ENCODE results near the gene BICDL2. TPM values are rescaled to one million over a fixed set of nuclear protein-coding genes. Genes with fewer than 3 reads are reported as not detected.
"Not testable (repeated sequence)": the region's sequence is repeated elsewhere in the genome, so short reads cannot be mapped to it uniquely, and the experiment has no call there.

BICDL2 gene, protein sequence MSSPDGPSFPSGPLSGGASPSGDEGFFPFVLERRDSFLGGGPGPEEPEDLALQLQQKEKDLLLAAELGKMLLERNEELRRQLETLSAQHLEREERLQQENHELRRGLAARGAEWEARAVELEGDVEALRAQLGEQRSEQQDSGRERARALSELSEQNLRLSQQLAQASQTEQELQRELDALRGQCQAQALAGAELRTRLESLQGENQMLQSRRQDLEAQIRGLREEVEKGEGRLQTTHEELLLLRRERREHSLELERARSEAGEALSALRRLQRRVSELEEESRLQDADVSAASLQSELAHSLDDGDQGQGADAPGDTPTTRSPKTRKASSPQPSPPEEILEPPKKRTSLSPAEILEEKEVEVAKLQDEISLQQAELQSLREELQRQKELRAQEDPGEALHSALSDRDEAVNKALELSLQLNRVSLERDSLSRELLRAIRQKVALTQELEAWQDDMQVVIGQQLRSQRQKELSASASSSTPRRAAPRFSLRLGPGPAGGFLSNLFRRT
- total RNA-seq (not detected), polyA plus RNA-seq (not detected)

DNA sequence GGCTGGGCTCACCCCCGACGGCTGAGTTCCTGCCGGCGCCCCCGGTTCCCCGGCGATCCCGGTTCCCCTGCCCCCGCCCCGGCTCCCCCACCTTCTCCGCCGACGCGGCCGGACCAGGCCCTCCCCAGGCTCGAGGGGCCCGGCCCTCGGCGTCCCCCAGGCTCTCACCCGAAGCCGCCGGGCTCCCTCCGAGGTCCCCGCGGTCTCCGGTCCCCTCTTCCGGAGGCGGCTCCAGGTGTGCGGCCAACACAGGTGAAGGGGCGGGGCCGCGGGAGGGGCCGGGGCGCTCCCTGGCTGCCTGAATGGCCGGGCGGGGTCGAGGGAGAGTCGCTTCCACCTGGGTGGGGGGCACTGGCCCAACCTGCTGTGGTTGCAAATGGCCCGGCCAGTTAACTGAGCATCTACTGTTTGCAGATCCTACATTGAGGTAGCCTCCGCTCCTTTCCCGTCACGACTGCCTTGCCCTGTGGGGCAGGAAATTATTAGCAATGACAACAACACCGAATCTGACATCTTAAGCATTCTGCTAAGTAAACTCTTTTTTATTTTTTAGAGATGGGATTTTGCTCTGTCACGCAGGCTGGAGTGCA, at the start of gene BICDL2:
BICDL2 (minus strand) TSS at position 219 of the 590 bp plus-strand sequence. CDS start 1,448 bp downstream, outside the sequence.
- DNase-seq: no peak
- Mint-ChIP-seq H3K27ac (peak within 1 kb of the TSS in 1 of 7 donors; percentile 30), H3K36me3 (no peaks in the 10 kb centered on the region), H3K4me3 (peak within 1 kb of the TSS; percentile 31 to 81 (median 67)), H3K27me3 (peaks cover 46 to 48% of the 10 kb centered on the region in 2 donors), H3K9me3 (peaks cover 0 to 1% (median 0%) of the 10 kb centered on the region in 8 donors), H3K4me1 (peaks cover 4 to 12% (median 9%) of the 10 kb centered on the region in 4 donors)
- H3K27me3 ChIP-seq (ENCODE audit: insufficient read depth, low read length): peaks cover 48% of the 10 kb centered on the region
- H3K27ac ChIP-seq (ENCODE audit: low read depth, low read length): no peak within 1 kb of the TSS
- no peak within 1 kb of the TSS for H3K4me3 ChIP-seq (ENCODE audit: low read length in 2 of 2)
- H3K36me3 ChIP-seq (ENCODE audit: insufficient read depth, low read length): no peaks in the 10 kb centered on the region
- intact Hi-C loops (cut with micrococcal nuclease): no loop called here
- POLR2A ChIA-PET (ENCODE audit: partially characterized antibody): interaction anchor here (1.2 to 3.8 kb wide), 2 partner anchors 12 to 18 kb away, joined by 3 to 14 read pairs; no protein-coding TSS in a partner anchor
- H3K9me3 ChIP-seq (ENCODE audit: control insufficient read depth in 1 of 2, low read length in 2 of 2): no peaks in the 10 kb centered on the region
- CTCF ChIA-PET (ENCODE audit: partially characterized antibody): interaction anchor here (1.3 to 2.9 kb wide), 2 partner anchors 9 to 12 kb away, joined by 7 to 10 read pairs; no protein-coding TSS in a partner anchor
- H3K4me1 ChIP-seq (ENCODE audit: insufficient read depth, low read length): peaks cover 8% of the 10 kb centered on the region

DNA sequence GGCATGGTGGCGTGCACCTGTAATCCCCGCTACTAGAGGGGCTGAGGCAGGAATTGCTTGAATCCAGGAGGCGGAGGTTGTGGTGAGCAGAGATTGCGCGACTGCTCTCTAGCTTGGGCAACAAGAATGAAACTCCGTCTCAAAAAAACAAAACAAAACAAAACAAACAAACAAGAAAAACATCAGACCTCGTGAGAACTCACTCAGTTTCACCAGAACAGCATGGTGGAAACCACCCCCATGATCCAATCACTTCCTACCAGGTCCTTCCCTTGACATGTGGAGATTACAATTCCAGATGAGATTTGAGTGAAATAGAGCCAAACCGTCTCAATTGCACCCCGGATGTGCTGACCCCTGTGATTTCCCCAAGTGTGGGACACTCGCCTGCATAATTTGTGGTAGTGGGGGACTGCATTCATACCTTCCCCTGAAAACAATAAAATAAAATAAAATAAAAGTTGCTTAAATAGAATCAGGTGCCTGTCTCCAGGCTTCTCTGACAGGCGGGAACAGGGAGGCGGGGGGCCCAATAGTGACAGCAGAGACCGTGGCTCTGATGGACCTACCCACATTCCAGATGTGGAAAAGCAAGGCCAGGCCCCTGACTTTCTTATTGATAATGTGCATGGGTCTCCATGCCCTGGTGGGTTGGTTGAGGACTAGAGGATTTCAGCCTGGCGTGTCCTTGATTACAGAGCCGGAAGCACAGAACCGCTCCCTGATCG, 49.3 kb upstream of the BICDL2 start:
- peaks cover 0 to under 1% (median 0%) of the 10 kb centered on the region in 8 donors for H3K9me3 Mint-ChIP-seq
- peak overlapping the region in 4 of 7 donors; percentile 27 to 89 (median 74) for H3K27ac Mint-ChIP-seq
- H3K4me3 ChIP-seq (ENCODE audit: low read length in 2 of 2): no peak overlapping the region
- ChIA-PET CTCF (ENCODE audit: partially characterized antibody) (interaction anchor here (1.0 to 3.4 kb wide), 3 partner anchors 11 to 43 kb away, joined by 4 to 21 read pairs (median 6); no protein-coding TSS in a partner anchor), POLR2A (ENCODE audit: partially characterized antibody) (interaction anchor here (2.0 to 5.2 kb wide), 2 partner anchors 10 to 27 kb away, joined by 16 to 75 read pairs; no protein-coding TSS in a partner anchor)
- peaks cover 0 to 2% of the 10 kb centered on the region in 2 donors for H3K36me3 Mint-ChIP-seq
- H3K27ac ChIP-seq (ENCODE audit: low read depth, low read length): no peak overlapping the region
- peaks cover 25 to 71% (median 38%) of the 10 kb centered on the region in 4 donors for H3K4me1 Mint-ChIP-seq
- intact Hi-C loops (cut with micrococcal nuclease): no loop called here
- H3K9me3 ChIP-seq (ENCODE audit: control insufficient read depth in 1 of 2, low read length in 2 of 2): no peaks in the 10 kb centered on the region
- no peaks in the 10 kb centered on the region for H3K27me3 ChIP-seq (ENCODE audit: insufficient read depth, low read length)
- no peak for DNase-seq
- no peaks in the 10 kb centered on the region for H3K27me3 Mint-ChIP-seq
- peaks cover 37% of the 10 kb centered on the region for H3K4me1 ChIP-seq (ENCODE audit: insufficient read depth, low read length)
- H3K36me3 ChIP-seq (ENCODE audit: insufficient read depth, low read length): no peaks in the 10 kb centered on the region
- H3K4me3 Mint-ChIP-seq: peak overlapping the region in 7 of 8 donors; percentile 61 to 81 (median 73)

DNA sequence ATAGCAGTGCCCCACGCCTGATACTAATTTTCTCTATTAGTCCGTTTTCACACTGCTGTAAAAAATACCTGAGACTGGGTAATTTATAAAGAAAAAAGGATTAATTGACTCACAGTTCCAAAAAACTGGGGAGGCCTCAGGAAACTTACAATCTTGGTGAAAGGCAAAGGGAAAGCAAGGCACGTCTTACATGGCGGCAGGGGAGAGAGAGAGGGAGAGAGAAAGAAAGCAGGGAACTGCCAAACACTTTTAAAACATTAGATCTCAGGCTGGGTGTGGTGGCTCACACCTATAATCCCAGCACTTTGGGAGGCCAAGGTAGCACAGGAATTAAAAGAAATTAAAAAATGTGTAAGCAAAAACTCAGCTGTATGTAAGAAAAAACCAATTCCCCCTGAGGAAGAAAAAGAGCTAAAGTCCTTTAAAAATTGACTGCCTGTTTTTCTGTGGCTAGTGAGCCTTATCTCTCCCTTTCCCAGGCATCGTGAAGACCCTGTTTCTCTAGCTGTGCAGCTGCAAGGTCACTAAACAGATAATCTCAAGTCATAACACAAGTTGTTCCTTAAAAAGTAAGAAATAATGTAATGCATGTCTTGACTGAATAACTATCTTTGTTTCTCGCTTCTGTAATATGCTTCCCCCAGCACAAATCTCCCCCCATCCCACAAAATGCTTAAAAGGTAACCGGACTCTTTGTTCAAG, 48.4 kb upstream of the BICDL2 start:
- no peak for DNase-seq
- intact Hi-C loops (cut with micrococcal nuclease): no loop called here
- Histone ChIP-seq H3K36me3 (ENCODE audit: insufficient read depth, low read length) (no peaks in the 10 kb centered on the region), H3K9me3 (ENCODE audit: control insufficient read depth in 1 of 2, low read length in 2 of 2) (no peaks in the 10 kb centered on the region), H3K27ac (ENCODE audit: low read depth, low read length) (no peak overlapping the region), H3K27me3 (ENCODE audit: insufficient read depth, low read length) (no peaks in the 10 kb centered on the region), H3K4me3 (ENCODE audit: low read length in 2 of 2) (no peak overlapping the region), H3K4me1 (ENCODE audit: insufficient read depth, low read length) (peaks cover 38% of the 10 kb centered on the region)
- ChIA-PET CTCF (ENCODE audit: partially characterized antibody) (interaction anchor here (1.0 to 1.1 kb wide), 3 partner anchors 10 to 26 kb away, joined by 3 to 6 read pairs (median 4); no protein-coding TSS in a partner anchor), POLR2A (ENCODE audit: partially characterized antibody) (interaction anchor here (5.2 kb wide), 1 partner anchor 9 kb away, joined by 75 read pairs; no protein-coding TSS in a partner anchor)
- H3K27me3 Mint-ChIP-seq: no peaks in the 10 kb centered on the region
- peaks cover 29 to 72% (median 43%) of the 10 kb centered on the region in 4 donors for H3K4me1 Mint-ChIP-seq
- H3K4me3 Mint-ChIP-seq: peak overlapping the region in 7 of 8 donors; percentile 41 to 76 (median 69)
- peaks cover 3 to 5% of the 10 kb centered on the region in 2 donors for H3K36me3 Mint-ChIP-seq
- H3K9me3 Mint-ChIP-seq: peaks cover 0 to 4% (median 0%) of the 10 kb centered on the region in 8 donors
- H3K27ac Mint-ChIP-seq: peak overlapping the region in 5 of 7 donors; percentile 48 to 89 (median 69)

DNA sequence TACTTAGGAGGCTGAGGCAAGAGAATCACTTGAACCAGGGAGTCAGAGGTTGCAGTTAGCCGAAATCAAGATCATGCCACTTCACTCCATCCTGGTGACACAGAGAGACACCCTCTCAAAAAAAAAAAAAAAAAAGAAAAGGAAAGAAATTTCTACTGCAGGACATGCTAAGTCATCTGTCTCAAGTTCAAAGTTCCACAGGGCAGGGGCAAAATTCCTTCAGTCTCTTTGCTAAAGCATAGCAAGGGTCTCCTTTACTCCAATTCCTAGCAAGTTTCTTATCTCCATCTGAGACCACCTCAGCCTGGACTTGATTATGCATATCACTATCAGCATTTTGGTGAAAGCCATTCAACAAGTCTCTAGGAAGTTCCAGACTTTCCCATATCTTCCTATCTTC, 47.7 kb upstream of the BICDL2 start:
- intact Hi-C loops (cut with micrococcal nuclease): no loop called here
- CTCF ChIA-PET (ENCODE audit: partially characterized antibody): interaction anchor here (0.7 to 1.5 kb wide), 5 partner anchors 9 to 45 kb away, joined by 3 to 4 read pairs (median 3); no protein-coding TSS in a partner anchor
- Histone ChIP-seq H3K36me3 (ENCODE audit: insufficient read depth, low read length) (no peaks in the 10 kb centered on the region), H3K27ac (ENCODE audit: low read depth, low read length) (no peak overlapping the region), H3K4me3 (ENCODE audit: low read length in 2 of 2) (no peak overlapping the region), H3K27me3 (ENCODE audit: insufficient read depth, low read length) (no peaks in the 10 kb centered on the region), H3K4me1 (ENCODE audit: insufficient read depth, low read length) (peaks cover 45% of the 10 kb centered on the region), H3K9me3 (ENCODE audit: control insufficient read depth in 1 of 2, low read length in 2 of 2) (no peaks in the 10 kb centered on the region)
- H3K27me3 Mint-ChIP-seq: no peaks in the 10 kb centered on the region
- peak overlapping the region in 4 of 7 donors; percentile 42 to 86 (median 62) for H3K27ac Mint-ChIP-seq
- POLR2A ChIA-PET (ENCODE audit: partially characterized antibody): no interaction called here
- DNase-seq: no peak
- H3K9me3 Mint-ChIP-seq: peaks cover 0 to 4% (median 0%) of the 10 kb centered on the region in 8 donors
- peaks cover 34 to 78% (median 49%) of the 10 kb centered on the region in 4 donors for H3K4me1 Mint-ChIP-seq
- peak overlapping the region in 2 of 8 donors; percentile 12 to 45 for H3K4me3 Mint-ChIP-seq
- peaks cover 3 to 5% of the 10 kb centered on the region in 2 donors for H3K36me3 Mint-ChIP-seq

DNA sequence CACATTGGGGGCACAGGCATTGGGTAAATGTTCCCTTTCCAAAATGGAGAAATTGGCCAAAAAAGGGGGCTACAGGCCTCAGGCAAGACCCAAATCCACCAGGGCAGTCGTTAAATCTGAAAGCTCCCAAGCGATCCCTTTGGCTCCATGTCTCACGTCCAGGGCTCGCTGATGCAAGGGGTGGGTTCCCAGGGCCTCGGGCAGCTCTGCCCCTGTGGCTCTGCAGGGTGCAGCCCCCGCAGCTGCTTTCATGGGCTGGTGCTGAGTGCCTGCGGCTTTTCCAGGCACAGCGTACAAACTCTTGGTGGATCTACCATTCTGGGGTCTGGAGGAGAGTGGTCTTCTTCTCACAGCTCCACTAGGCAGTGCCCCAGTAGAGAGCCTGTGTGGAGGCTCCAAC, 46.7 kb upstream of the BICDL2 start:
- H3K27ac Mint-ChIP-seq: peak overlapping the region in 2 of 7 donors; percentile 74 to 90
- H3K4me1 ChIP-seq (ENCODE audit: insufficient read depth, low read length): peaks cover 55% of the 10 kb centered on the region
- H3K4me3 Mint-ChIP-seq: not testable (repeated sequence)

DNA sequence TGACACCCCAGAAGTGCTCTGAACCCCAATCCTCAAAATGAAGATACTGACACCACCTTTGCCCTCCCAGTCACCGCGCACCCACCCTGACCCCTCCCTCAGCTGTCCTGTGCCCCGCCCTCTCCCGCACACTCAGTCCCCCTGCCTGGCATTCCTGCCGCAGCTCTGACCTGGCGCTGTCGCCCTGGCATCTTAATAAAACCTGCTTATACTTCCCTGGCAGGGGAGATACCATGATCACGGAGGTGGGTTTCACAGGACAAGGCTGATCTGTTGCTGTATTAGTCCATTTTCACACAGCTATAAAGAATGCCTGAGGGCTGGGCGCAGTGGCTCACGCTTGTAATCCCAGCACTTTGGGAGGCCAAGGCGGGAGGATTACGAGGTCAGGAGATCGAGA, 45.2 kb upstream of the BICDL2 start:
- not testable (repeated sequence) for H3K27me3 Mint-ChIP-seq
- POLR2A ChIA-PET (ENCODE audit: partially characterized antibody): interaction anchor here (0.9 to 11.4 kb wide), 2 partner anchors 14 to 15 kb away, joined by 3 to 217 read pairs; partner anchors contain the start of gene IL32

More for the DNA sequence above, 46.7 kb upstream of the BICDL2 start:
- ChIA-PET CTCF (ENCODE audit: partially characterized antibody) (interaction anchor here (1.0 to 1.5 kb wide), 2 partner anchors 10 to 18 kb away, joined by 3 to 5 read pairs; no protein-coding TSS in a partner anchor), POLR2A (ENCODE audit: partially characterized antibody) (interaction anchor here (1.2 to 1.7 kb wide), 2 partner anchors 9 to 12 kb away, joined by 3 to 4 read pairs; no protein-coding TSS in a partner anchor)
- H3K9me3 ChIP-seq (ENCODE audit: control insufficient read depth in 1 of 2, low read length in 2 of 2); H3K27me3 ChIP-seq (ENCODE audit: insufficient read depth, low read length); H3K27me3 Mint-ChIP-seq; H3K36me3 ChIP-seq (ENCODE audit: insufficient read depth, low read length); intact Hi-C loops (cut with micrococcal nuclease); H3K9me3 Mint-ChIP-seq; DNase-seq; H3K27ac ChIP-seq (ENCODE audit: low read depth, low read length); H3K36me3 Mint-ChIP-seq; H3K4me3 ChIP-seq (ENCODE audit: low read length in 2 of 2): not testable (repeated sequence)
- H3K4me1 Mint-ChIP-seq: peaks cover 38 to 86% (median 56%) of the 10 kb centered on the region in 4 donors

More for the DNA sequence above, 45.2 kb upstream of the BICDL2 start:
- H3K9me3 ChIP-seq (ENCODE audit: control insufficient read depth in 1 of 2, low read length in 2 of 2); intact Hi-C loops (cut with micrococcal nuclease); H3K9me3 Mint-ChIP-seq; H3K27me3 ChIP-seq (ENCODE audit: insufficient read depth, low read length); H3K27ac ChIP-seq (ENCODE audit: low read depth, low read length); H3K4me3 ChIP-seq (ENCODE audit: low read length in 2 of 2); CTCF ChIA-PET (ENCODE audit: partially characterized antibody); H3K36me3 ChIP-seq (ENCODE audit: insufficient read depth, low read length); DNase-seq: not testable (repeated sequence)
- peaks cover 39 to 87% (median 60%) of the 10 kb centered on the region in 4 donors for H3K4me1 Mint-ChIP-seq
- H3K27ac Mint-ChIP-seq: peak overlapping the region in 2 of 7 donors; percentile 68 to 84
- peak overlapping the region in 1 of 8 donors; percentile 20 for H3K4me3 Mint-ChIP-seq
- H3K36me3 Mint-ChIP-seq: peaks cover 5 to 14% of the 10 kb centered on the region in 2 donors
- peaks cover 56% of the 10 kb centered on the region for H3K4me1 ChIP-seq (ENCODE audit: insufficient read depth, low read length)
